GM18511 (cell line): ENCODE measurements around the gene MYCT1.

Source experiments
- ATAC-seq: cut with Tn5 transposase; IDR thresholded peaks from one replicate; pipeline ENCODE4 v1.9.1; 2021; ENCODE audit warnings: mild to moderate bottlenecking, moderate library complexity; ENCODE audit not compliant: unreplicated experiment

The MYCT1 gene

GRCh38 chr6:152720974-152721373 lies 23.3 kb downstream of the MYCT1 start:
- ATAC-seq = no peak

DNA sequence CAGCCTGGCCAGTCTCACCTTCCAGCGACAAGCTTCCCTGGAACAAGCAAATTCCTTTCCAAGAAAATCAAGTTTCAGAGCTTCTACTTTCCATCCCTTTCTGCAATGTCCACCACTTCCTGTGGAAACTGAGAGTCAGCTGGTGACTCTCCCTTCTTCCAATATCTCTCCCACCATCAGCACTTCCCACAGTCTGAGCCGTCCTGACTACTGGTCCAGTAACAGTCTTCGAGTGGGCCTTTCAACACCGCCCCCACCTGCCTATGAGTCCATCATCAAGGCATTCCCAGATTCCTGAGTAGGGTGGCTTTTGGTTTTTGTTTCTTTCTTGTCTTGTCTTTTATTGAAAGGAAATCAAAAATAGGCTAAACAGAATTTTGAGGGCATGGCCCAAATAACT lies 24.3 kb downstream of the MYCT1 start:
- ATAC-seq = no peak

GRCh38 chr6:152723398-152723797 lies 25.7 kb downstream of the MYCT1 start:
- ATAC-seq = no peak

- ATAC-seq = no peak
Observed at GRCh38 chr6:152726313-152726712, 28.6 kb downstream of the MYCT1 start.

- ATAC-seq = no peak
Observed at GRCh38 chr6:152727507-152727906, 29.8 kb downstream of the MYCT1 start.

- no peak for ATAC-seq
Observed at GRCh38 chr6:152734630-152735029, 36.9 kb downstream of the MYCT1 start.

DNA sequence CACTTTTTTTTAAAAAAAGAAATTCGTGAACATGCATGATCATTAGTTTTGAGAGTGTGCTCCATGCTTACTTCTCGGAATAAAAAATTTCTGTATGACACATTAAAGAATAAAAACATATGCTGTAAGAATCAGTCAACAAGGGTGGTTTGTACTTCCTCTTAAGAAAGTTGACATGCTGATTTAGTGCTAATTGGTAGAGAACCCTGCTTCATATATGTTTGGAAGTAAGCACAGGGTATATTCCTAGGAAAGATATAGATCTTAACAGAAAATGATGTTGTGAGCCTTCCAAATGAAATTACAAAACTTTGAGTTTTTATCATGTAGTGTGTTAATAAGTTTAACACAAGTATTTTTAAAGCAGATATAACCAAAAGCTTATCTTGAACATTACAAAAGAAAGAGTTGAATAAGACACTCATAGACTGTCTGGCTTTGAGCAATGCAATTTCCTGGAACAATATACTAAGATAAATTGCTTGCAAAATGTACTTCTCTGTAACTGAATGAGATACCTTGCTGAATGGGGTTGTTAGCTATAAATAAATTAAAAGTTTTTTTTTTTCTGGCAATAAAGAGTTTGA lies 39.1 kb downstream of the MYCT1 start:
- no peak for ATAC-seq

GRCh38 chr6:152745509-152746171 lies 47.9 kb downstream of the MYCT1 start:
- ATAC-seq = no peak

DNA sequence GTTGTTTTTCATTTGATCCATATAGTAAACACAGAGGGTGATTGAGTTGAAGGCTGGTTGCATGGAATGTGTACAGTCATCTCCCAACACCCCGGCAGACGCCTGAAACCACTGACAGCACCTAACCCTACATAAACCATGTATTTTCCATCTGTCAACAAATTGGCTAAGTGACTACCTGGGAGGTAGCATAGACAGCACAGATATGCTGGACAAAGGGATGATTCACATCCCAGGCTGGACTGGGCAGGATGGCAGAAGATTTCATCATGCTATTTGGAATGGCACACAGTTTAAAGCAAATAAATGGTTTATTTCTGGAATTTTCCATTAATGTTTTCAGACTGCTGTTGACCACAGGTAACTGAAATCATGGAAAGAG lies 48.5 kb downstream of the MYCT1 start:
- ATAC-seq = no peak

GRCh38 chr6:152748843-152749242 lies 51.1 kb downstream of the MYCT1 start:
- no peak for ATAC-seq

DNA sequence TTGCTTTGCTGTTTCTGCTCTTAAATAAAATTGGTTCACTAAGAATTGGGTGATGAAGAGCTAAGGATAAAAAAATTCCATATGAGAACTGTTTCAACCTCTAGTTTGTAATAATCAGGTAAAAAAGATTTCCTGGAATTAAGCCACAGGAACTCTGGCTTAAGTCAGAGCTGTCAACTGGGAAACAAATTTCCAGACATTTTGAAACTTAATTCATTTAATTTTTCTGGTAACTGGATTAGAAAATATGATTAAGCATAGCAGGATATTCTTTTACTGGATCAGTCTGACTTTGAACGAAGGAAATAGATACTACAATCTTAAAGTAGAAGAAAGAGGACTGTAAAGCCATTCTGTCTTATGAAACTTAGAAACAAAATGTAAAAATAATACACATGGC lies 51.6 kb downstream of the MYCT1 start:
- ATAC-seq = no peak

DNA sequence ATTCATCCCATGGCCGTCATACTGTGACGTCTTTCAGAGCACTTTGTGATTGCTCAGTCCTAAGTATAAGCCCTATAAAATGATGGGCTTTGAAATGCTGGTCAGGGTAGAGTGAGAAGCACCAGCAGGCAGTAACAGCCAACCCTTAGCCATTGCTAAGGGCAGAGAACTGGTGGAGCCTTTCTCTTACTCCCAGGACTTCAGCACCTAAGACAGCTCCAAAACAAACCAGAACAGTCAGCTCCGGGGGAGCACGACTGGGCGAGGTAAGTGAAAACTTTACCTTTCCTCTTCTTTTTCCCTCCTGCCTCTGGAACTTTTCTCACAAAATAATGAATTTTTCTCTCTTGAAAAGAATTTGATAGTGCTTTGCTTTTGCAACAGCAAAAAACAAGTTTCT lies 53.0 kb downstream of the MYCT1 start, which contains the start of gene VIP:
TSS of gene VIP (plus strand) at position 104 of the 400 bp plus-strand sequence. CDS start 1,381 bp downstream, outside the sequence.
- no peak for ATAC-seq

- no peak for ATAC-seq
Observed at GRCh38 chr6:152765331-152765730, 67.6 kb downstream of the MYCT1 start.

GRCh38 chr6:152769159-152769558 lies 71.5 kb downstream of the MYCT1 start:
- no peak for ATAC-seq

GRCh38 chr6:152769993-152770392 lies 72.3 kb downstream of the MYCT1 start:
- no peak for ATAC-seq

DNA sequence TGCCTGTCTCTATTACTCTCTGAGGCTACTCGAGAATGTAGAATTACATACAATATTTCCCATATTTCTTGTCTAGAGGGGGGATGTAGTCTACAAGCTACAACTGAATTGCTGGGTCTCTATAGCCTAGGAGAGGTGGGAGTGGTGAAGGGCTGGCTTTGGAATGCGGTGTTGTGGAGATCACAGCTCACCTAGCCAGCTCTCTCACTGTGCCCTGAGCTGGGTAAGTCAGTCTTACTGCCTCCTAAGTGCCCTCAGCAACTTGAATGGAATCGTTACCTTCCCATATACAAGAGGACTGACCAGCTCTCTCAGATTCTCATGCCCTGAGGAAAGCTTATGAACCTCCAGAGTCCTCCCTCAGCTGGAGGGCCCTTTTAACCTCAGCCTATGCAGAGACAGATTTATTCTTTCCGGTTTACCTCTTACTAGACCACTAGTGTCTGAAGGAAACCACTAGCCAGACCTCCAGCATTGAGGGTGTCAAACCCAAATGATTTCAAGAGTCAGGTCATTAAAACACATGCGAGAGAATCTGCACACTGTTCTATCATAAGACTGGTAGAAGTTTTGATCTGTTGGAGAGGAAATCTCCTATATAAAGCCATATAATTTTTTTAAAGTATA lies 73.5 kb downstream of the MYCT1 start:
- ATAC-seq = no peak
